Activated CD4-positive, alpha-beta T cell treated with anti-CD3 and anti-CD28 coated beads for 1 hour (primary cell): ENCODE measurements around the gene CEP83.
"Not testable (repeated sequence)": the region's sequence is repeated elsewhere in the genome, so short reads cannot be mapped to it uniquely, and the experiment has no call there.

Source experiments
- DNase-seq: peaks from one replicate; pipeline ENCODE4 v3.0.0-alpha.2; 2020

The CEP83 gene, protein sequence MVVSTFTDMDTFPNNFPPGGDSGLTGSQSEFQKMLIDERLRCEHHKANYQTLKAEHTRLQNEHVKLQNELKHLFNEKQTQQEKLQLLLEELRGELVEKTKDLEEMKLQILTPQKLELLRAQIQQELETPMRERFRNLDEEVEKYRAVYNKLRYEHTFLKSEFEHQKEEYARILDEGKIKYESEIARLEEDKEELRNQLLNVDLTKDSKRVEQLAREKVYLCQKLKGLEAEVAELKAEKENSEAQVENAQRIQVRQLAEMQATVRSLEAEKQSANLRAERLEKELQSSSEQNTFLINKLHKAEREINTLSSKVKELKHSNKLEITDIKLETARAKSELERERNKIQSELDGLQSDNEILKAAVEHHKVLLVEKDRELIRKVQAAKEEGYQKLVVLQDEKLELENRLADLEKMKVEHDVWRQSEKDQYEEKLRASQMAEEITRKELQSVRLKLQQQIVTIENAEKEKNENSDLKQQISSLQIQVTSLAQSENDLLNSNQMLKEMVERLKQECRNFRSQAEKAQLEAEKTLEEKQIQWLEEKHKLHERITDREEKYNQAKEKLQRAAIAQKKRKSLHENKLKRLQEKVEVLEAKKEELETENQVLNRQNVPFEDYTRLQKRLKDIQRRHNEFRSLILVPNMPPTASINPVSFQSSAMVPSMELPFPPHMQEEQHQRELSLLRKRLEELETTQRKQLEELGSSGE

GRCh38 chr12:94459728-94460615 lies at the start of gene CEP83:
Gene CEP83, minus strand, starts transcription at chr12:94459867. Its CDS starts 47,377 bp downstream, at chr12:94412490.
- peak; percentile 94 for DNase-seq

GRCh38 chr12:94509317-94509716 lies 49.6 kb upstream of the CEP83 start:
- DNase-seq, result no peak

DNA sequence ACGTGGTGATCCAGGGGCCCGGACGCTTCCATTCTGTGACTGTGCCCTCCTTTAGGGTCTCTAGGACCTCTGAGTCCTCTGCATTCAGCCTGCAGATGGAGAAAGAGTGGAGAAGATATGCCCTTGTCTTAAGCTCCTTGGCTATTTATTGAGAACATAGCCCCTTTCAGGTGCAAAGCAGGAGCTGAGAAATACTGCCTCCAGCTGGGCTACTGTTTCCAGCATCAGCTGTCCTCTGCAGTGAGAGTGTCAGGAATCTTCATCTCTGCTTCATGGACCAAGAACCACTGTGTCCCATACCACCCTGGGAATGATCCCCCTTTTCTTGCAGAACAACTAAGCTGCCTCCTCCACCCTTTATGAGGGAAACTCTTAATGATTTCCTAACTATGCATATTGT lies 47.8 kb upstream of the CEP83 start:
- DNase-seq, result no peak

- no peak for DNase-seq
Measured at GRCh38 chr12:94504386-94504785, 44.7 kb upstream of the CEP83 start.

DNA sequence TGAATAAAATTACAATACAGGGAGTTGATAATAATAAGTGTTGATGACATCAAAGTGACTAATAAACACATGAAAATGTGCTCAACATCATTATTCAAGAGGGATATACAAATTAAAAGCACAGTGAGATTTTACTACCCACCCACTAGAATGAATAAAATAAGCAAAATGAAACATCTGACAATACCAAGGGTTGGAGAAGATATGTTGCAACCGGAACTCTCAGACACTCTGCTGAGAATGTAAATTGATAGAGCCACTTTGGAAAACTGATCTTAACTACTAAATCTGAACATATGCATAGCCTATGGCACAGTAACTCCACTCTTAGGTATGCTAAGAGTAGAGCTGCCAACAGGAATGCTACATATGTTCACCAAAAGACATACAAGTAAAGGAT lies 44.0 kb upstream of the CEP83 start:
- DNase-seq, result no peak

DNA sequence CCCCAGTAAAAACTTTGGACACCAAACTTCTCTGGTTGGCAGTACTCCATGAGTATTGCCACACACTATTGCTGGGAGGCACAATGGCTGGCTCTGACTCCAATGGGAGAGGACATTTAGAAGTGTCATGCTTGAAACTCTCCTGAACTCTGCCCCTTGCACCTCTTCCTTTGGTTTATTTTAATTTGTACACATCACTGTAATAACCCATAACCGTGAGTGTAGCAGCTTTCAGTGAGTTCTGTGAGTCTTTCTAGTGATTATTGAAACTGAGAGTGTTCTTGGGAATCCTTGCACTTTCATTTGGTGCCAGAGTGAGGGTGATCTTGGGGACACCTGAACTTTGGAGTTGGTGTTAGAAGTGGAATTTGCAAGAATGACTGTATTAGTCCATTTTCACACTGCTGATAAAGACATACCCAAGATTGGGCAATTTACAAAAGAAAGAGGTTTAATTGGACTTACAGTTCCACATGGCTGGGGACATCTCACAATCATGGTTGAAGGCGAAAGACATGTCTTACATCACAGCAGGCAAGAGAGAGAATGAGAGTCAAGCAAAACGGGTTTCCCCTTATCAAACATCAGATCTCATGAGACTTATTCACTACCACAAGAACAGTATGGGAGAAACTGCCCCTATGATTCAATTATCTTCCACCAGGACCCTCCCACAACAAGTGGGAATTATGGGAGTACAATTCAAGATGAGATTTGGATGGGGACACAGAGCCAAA lies 41.3 kb upstream of the CEP83 start:
- DNase-seq, result no peak

DNA sequence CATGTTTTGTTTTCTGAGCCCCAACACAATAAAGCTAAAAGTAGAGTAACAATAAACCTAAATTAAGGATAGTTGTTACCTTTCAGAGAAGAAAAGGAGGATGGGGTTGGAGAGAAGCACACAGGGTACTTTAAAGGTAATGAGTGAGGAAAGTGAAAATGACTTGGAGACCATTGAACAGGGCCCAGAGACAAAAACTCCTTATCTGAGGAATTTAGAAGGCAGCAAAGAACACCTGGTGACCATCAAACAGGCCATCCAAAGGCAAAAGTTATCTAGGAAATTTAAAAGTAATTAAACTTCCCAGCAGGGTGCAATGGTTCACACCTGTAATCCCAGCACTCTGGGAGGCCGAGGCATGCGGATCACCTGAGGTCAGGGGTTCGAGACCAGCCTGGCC lies 39.0 kb upstream of the CEP83 start:
- DNase-seq, result no peak

GRCh38 chr12:94498073-94498472 lies 38.4 kb upstream of the CEP83 start:
- no peak for DNase-seq

DNA sequence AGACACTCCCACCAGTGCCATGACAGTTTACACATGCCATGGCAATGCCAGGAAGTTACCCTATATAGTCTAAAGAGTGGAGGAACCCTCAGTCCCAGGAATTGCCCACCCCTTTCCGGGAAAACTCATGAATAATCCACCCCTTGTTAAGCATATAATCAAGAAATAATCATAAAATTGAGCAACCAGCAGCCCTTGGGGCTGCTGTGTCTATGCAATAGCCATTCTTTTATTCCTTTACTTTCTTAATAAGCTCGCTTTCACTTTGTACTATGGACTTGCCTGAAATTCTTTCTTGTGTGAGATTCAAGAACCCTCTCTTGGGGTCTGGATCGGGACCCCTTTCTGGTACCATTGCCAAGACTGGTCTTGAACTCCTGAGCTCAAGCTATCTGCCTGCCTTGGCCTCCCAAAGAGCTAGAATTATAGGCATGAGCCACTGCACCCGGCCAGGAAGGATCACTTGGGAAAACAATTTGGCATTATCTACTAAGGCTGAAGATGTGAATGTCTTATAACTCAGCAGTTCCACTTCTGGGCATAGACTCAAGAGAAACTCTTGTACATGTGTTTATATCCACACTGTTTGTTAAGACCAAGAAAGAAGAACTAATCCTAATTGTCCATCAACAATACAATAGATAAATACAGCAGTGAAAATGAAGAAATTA lies 35.9 kb upstream of the CEP83 start:
- DNase-seq, result no peak

- no peak for DNase-seq
Measured at GRCh38 chr12:94491489-94491888, 31.8 kb upstream of the CEP83 start.

GRCh38 chr12:94488463-94488862 lies 28.8 kb upstream of the CEP83 start:
- no peak for DNase-seq

DNA sequence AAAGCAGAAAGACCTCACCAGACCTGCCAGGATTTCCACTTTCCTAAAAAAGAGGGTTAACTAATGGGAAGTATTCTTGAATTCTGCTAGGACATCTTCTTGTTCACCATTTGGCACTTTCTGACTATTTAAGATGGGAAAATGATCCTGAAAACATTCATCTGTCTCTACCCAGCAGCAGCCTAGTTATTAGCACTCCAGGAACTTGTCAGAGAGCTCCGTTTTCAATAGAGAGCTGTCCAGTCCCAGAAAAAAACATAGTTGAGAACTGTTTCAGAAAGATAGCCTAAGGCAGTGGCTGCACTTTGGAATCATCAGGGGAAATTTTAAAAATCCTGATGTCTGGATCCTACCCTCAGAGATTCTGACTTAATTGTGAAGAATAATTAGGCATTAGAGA lies 22.1 kb upstream of the CEP83 start:
- DNase-seq, result no peak

DNA sequence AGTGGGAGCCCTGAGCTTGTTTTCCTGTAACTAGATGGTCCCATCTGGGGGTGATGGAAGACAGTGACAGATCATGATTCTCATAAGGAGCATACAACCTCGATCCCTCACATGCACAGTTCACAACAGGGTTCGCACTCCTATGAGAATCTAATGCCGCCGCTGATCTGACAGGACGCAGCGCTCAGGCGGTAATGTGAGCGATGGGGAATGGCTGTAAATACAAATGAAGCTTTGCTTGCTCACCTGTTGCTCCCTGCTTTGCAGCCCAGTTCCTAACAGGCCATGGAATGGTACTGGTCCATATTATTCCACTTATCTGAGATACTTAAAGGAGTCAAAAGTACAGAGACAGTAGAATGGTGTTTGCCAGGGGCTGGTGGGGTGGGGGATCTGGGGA lies 9.9 kb upstream of the CEP83 start:
- DNase-seq, result no peak

- no peak for DNase-seq
Measured at GRCh38 chr12:94460616-94460959, 921 bp upstream of the CEP83 start.

- no peak for DNase-seq
Measured at GRCh38 chr12:94458877-94459727, 565 bp downstream of the CEP83 start.

DNA sequence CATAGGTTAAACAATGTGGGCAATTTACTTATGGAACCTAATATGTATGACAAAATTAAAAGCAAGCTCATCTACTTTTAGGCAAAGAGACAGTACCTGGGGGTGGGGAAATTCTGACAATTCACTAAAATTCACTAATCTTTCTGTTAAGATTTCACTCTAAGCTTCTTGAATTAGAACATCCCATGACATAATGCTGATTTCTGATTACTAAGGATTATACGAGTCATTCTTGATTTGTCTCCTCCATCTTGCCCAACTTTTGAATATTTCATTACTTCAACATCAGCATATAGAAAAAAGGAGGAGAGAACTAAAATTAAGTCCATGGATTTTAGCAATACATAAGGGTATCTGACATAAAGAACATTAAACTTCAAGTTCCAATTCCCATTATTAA lies 2.4 kb downstream of the CEP83 start:
- no peak for DNase-seq

DNA sequence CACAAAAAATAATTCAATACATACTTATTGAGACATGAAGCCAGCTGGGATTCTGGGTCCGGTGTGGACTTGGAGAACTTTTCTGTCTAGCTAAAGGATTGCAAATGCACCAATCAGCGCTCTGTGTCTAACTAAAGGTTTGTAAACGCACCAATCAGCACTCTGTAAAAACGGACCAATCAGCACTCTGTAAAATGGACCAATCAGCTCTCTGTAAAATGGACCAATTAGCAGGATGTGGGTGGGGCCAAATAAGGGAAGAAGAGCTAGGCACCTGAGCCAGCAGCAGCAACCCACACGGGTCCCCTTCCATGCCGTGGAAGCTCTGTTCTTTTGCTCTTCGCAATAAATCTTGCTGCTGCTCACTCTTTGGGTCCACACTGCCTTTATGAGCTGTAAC lies 5.3 kb downstream of the CEP83 start:
- DNase-seq, result not testable (repeated sequence)

DNA sequence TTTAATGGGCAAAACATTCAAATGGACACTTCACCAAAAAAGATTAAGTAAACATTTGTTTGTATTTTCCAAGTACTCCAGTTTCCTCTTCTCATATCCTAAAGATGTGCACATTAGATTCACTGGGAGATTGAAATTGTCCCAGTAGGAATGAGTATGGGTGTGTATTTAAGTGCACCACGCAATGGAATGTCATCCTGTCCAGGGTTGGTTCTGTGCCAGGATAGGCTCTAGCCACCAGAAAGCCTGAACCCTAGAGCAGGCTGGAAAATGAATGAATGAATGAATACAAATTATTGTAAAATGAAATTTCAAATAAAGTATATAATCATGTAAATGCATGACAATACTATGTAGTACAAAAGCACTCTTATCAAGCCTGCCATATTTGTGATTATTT lies 14.0 kb downstream of the CEP83 start:
- no peak for DNase-seq

DNA sequence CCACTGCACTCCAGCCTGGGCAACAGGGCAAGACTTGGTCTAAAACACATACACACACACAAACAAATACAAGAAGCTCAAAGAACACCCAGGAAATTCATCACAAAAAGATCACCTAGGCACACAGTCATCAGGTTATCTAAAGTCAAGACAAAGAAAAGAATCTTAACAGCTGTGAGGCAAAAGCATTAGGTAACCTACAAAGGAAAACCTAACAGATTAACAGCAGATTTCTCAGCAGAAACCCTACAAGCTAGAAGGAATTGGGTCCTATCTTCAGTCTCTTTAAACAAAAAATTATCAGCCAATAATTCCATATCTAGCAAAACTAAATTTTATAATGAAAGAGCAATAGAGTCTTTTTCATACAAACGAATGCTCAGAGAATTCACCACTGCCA lies 22.4 kb downstream of the CEP83 start:
- no peak for DNase-seq

GRCh38 chr12:94435511-94435927 lies 24.1 kb downstream of the CEP83 start:
- no peak for DNase-seq

- no peak for DNase-seq
Measured at GRCh38 chr12:94434171-94434570, 25.5 kb downstream of the CEP83 start.
